ENCODE measurements around the gene CASP9.

Gene CASP9

DNA sequence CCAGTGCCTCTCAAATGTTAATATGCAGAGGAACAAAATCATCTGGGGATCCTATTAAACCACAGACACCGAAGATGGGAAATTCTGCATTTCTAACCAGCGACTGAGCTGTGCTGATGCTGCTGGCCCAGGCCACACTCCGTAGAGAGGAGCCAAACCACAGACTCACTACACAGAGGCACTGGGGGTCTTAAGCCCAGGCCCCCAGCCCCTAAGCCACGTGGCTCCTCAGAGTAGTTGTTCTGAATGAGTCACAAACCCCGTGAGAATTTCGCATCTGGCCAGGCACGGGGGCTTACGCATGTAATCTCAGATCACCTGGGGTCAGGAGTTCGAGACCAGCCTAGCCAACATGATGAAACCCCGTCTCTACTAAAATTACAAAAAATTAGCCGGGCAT lies 70.3 kb downstream of the CASP9 start:
- TF ChIP-seq, protein P1, sequence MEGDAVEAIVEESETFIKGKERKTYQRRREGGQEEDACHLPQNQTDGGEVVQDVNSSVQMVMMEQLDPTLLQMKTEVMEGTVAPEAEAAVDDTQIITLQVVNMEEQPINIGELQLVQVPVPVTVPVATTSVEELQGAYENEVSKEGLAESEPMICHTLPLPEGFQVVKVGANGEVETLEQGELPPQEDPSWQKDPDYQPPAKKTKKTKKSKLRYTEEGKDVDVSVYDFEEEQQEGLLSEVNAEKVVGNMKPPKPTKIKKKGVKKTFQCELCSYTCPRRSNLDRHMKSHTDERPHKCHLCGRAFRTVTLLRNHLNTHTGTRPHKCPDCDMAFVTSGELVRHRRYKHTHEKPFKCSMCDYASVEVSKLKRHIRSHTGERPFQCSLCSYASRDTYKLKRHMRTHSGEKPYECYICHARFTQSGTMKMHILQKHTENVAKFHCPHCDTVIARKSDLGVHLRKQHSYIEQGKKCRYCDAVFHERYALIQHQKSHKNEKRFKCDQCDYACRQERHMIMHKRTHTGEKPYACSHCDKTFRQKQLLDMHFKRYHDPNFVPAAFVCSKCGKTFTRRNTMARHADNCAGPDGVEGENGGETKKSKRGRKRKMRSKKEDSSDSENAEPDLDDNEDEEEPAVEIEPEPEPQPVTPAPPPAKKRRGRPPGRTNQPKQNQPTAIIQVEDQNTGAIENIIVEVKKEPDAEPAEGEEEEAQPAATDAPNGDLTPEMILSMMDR (IDR thresholded peaks at IDR 0.05; ENCODE audit: borderline replicate concordance, insufficient read depth, low read depth, low read length), result no peak
- no peak overlapping the region for H3K4me3 ChIP-seq (ENCODE audit: low read depth, low read length)

DNA sequence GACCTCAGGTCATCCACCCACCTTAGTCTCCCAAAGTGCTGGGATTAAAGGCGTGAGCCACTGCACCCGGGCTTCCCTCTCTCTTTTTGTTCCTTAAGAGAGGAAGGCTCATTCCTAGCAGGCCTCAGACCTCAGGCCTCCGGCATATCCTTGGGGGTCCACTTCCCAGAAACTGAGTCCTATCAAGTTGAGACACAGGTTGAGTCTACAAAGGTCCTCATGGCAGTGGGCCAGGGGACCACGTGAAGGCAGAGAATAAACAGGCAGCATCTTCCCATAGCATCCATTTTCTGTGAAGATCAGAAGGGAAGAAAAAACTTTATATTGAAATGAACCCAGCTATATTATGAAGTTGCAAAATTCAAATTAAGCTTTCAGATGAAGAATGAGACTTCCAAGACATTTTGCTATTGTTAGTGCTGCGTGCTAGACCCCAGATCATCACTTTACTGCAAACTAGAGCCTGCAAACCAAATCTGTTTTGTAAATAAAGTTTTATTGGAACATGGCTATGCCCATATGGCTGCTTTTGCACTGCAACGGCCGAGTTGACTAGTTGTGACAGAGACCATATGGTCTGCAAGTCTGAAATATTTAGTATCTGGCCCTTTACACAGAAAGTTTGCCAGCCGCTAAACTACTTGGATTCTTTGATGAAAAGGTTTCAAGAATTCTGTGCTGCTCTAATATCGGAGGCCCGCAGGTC lies 71.0 kb downstream of the CASP9 start:
- TF ChIP-seq, protein P1 (IDR thresholded peaks at IDR 0.05; ENCODE audit: borderline replicate concordance, insufficient read depth, low read depth, low read length), result no peak

DNA sequence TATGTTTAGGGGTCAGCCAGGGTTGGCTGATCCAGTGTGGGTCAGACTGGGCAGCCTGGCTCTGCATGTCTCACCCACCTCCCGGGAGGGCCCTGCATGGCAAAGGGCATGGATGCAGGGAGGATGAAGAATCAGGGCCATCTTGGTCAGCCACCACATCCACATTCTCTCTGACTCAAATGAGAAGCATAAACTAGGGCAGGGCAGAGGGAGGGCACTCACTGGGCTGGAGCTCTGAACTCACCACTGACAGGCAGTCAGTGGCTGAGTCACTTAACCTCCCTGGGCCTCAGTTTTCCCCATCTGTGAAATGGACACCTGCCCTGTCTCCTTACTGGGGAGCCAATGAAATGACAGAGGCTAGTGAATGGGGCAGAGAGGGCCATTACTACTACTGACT lies 71.8 kb downstream of the CASP9 start:
- TF ChIP-seq, protein P1 (IDR thresholded peaks at IDR 0.05; ENCODE audit: borderline replicate concordance, insufficient read depth, low read depth, low read length), result no peak
- no peak overlapping the region for H3K4me3 ChIP-seq (ENCODE audit: low read depth, low read length)

More for the DNA sequence above, 71.0 kb downstream of the CASP9 start:
- H3K4me3 ChIP-seq (ENCODE audit: low read depth, low read length), result no peak overlapping the region

DNA sequence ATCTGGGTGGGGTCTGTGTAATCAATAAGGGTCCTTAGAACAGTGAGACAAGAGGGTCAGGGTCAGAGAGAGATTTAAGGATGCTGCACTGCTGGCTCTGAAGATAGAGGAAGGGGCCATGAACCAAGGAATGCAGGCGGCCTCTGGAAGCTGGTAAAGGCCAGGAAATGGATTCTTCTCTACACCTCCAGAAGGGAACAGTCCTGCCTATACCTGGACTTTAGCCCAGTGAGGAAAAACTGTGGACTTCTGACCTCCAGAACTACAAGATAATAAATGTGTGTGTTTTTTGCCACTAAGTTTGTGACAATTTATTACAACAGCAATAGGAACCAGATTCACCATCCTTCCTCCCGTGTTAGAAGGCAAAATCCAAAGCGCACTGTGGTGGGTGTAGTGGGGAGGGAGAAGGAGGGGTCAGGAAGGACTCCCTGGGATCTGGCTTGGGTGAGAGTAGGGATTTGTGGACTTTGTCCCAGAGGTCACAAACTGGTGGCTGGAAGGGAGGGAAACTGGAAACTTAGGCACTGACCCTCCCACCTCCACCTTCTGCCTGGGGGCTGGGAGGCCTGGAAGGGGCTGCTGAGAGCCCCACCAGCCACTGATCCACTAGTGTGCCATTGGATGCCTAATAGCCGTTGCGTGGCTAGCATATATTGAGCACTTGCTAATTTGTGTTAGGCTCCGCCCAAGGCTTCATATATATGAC lies 72.8 kb downstream of the CASP9 start:
- no peak overlapping the region for H3K4me3 ChIP-seq (ENCODE audit: low read depth, low read length)
- TF ChIP-seq, protein P1 (IDR thresholded peaks at IDR 0.05; ENCODE audit: borderline replicate concordance, insufficient read depth, low read depth, low read length), result no peak

DNA sequence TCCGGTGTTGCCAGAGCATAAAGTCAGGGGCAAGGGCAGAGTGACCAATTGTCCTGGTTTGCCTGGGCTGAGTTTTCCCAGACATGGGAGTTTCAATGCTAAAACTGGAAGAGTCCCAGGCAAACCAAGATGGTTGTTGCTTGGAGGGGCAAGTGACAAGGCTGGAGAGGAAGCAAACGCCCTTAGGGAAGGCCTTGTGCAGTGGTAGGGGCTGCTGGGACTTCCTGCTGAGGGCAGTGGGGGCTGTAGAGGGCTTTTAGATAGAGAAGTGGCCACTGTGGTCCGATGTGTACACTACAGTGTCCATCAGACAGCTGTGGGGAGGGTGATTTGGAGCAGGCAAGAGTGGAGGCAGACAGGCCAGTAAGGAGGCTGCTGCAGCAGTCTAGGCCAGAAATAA lies 74.4 kb downstream of the CASP9 start:
- TF ChIP-seq, protein P1 (IDR thresholded peaks at IDR 0.05; ENCODE audit: borderline replicate concordance, insufficient read depth, low read depth, low read length), result no peak
- H3K4me3 ChIP-seq (ENCODE audit: low read depth, low read length), result no peak overlapping the region

DNA sequence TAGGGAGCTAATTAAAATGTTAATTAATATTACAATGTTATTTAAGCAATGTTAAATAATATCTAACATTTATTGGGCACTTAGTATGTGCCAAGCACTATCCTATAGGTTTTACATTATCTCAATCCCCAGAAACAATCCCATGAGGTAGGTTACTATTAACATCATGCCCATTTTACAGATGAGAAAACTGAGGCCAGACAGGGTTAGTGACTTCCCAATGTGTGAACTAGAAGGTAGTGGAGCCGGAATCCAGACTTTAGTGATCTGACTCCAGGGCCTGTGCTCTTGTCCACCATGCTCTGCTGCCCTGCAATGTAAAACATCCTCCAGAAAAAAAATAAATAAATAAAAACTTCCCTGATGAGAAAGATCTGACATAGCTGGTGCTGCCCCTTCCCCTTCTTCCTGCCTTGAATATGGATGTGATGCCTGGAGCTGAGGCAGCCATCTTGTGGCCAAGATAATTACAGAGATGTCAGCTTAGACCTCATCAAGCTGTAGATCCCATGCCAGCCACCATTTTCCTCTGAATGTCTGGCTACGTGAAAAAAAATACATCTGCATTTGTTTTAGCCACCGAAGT lies 75.0 kb downstream of the CASP9 start:
- TF ChIP-seq, protein P1 (IDR thresholded peaks at IDR 0.05; ENCODE audit: borderline replicate concordance, insufficient read depth, low read depth, low read length), result no peak
- H3K4me3 ChIP-seq (ENCODE audit: low read depth, low read length), result no peak overlapping the region
